Measurements from ENCODE around the gene TMEM54. TPM values are rescaled to one million over a fixed set of nuclear protein-coding genes. Genes with fewer than 3 reads are reported as not detected.

The TMEM54 gene
- total RNA-seq, 4 donors from 2014 or later = 330 to 1,204 (median 846) TPM

- intact Hi-C loops (cut with DNase I; ENCODE audit: low total_unique reads) = no loop called here
- TF ChIP-seq POLR2AphosphoS5 (IDR thresholded peaks at IDR 0.05) (no peak), CTCF (IDR thresholded peaks at IDR 0.05) (no peak), POLR2A (IDR thresholded peaks at IDR 0.05) (no peak), EP300 (IDR thresholded peaks at IDR 0.05; ENCODE audit: low read depth) (no peak)
- no peaks in the 10 kb centered on the region for H3K9me3 ChIP-seq
- 66 to 67% methylated on average over 2 to 3 of the region's 3 CpGs for WGBS, 2 donors (ENCODE audit: low coverage in 1 of 2)
- H3K27me3 ChIP-seq = peaks cover 16% of the 10 kb centered on the region
- H3K4me1 ChIP-seq = peaks cover 5 to 10% (median 6%) of the 10 kb centered on the region in 4 donors
- H3K27ac ChIP-seq = no peak overlapping the region
- H3K4me3 ChIP-seq = no peak overlapping the region
- in situ Hi-C loops (cut with MboI; ENCODE audit: low pct_ligation_motif_present in 1 of 4, low pct_unique_long_range_greater_than_20kb in 1 of 4, low sequenced_read_pairs in 3 of 4) = loop anchor here in 1 of 4 donors (10.0 kb wide), 1 partner anchor 161 kb away; the partner anchor contains the start of gene SYNC
- DNase-seq = no peak
- peaks cover 0 to 7% (median 0%) of the 10 kb centered on the region in 4 donors for H3K36me3 ChIP-seq
Measured at GRCh38 chr1:32865639-32866405, 35.4 kb downstream of the TMEM54 start.

GRCh38 chr1:32864375-32865019, 36.7 kb downstream of the TMEM54 start:
- H3K9me3 ChIP-seq = no peaks in the 10 kb centered on the region
- in situ Hi-C loops (cut with MboI; ENCODE audit: low pct_ligation_motif_present in 1 of 4, low pct_unique_long_range_greater_than_20kb in 1 of 4, low sequenced_read_pairs in 3 of 4) = loop anchor here in 1 of 4 donors (10.0 kb wide), 1 partner anchor 160 kb away; the partner anchor contains the start of gene SYNC
- H3K27ac ChIP-seq = no peak overlapping the region
- DNase-seq = no peak
- H3K4me3 ChIP-seq = no peak overlapping the region
- 93 to 100% methylated on average over 3 to 8 of the region's 8 CpGs for WGBS, 2 donors (ENCODE audit: low coverage in 1 of 2)
- H3K4me1 ChIP-seq = peaks cover 0 to 4% (median 0%) of the 10 kb centered on the region in 4 donors
- peaks cover 0 to 7% (median 0%) of the 10 kb centered on the region in 4 donors for H3K36me3 ChIP-seq
- TF ChIP-seq POLR2AphosphoS5 (IDR thresholded peaks at IDR 0.05) = no peak
- no peak for TF ChIP-seq POLR2A (IDR thresholded peaks at IDR 0.05)
- TF ChIP-seq EP300 (IDR thresholded peaks at IDR 0.05; ENCODE audit: low read depth) = no peak
- TF ChIP-seq CTCF (IDR thresholded peaks at IDR 0.05) = no peak
- intact Hi-C loops (cut with DNase I; ENCODE audit: low total_unique reads) = no loop called here
- peaks cover 5% of the 10 kb centered on the region for H3K27me3 ChIP-seq

- in situ Hi-C loops (cut with MboI; ENCODE audit: low pct_ligation_motif_present in 1 of 4, low pct_unique_long_range_greater_than_20kb in 1 of 4, low sequenced_read_pairs in 3 of 4) = loop anchor here in 1 of 4 donors (10.0 kb wide), 1 partner anchor 159 kb away; the partner anchor contains the start of gene SYNC
- intact Hi-C loops (cut with DNase I; ENCODE audit: low total_unique reads) = no loop called here
- H3K9me3 ChIP-seq = no peaks in the 10 kb centered on the region
- no peak for DNase-seq
- H3K4me3 ChIP-seq = no peak overlapping the region
- H3K4me1 ChIP-seq = peaks cover 0 to 4% (median 0%) of the 10 kb centered on the region in 4 donors
- no peak for TF ChIP-seq CTCF (IDR thresholded peaks at IDR 0.05)
- TF ChIP-seq POLR2A (IDR thresholded peaks at IDR 0.05) = no peak
- TF ChIP-seq POLR2AphosphoS5 (IDR thresholded peaks at IDR 0.05) = no peak
- TF ChIP-seq EP300 (IDR thresholded peaks at IDR 0.05; ENCODE audit: low read depth) = no peak
- WGBS, 2 donors (ENCODE audit: low coverage in 1 of 2) = 96 to 100% methylated on average over 1 of the region's 1 CpG
- H3K27ac ChIP-seq = no peak overlapping the region
- H3K27me3 ChIP-seq = no peaks in the 10 kb centered on the region
- peaks cover 0 to 7% (median 0%) of the 10 kb centered on the region in 4 donors for H3K36me3 ChIP-seq
Measured at GRCh38 chr1:32863881-32864245, 37.3 kb downstream of the TMEM54 start.

GRCh38 chr1:32863218-32863880, 37.8 kb downstream of the TMEM54 start:
- no peak overlapping the region for H3K27ac ChIP-seq
- in situ Hi-C loops (cut with MboI; ENCODE audit: low pct_ligation_motif_present in 1 of 4, low pct_unique_long_range_greater_than_20kb in 1 of 4, low sequenced_read_pairs in 3 of 4) = loop anchor here in 1 of 4 donors (10.0 kb wide), 1 partner anchor 159 kb away; the partner anchor contains the start of gene SYNC

More at GRCh38 chr1:32863218-32863880, 37.8 kb downstream of the TMEM54 start:
- 100% methylated on average over 2 to 4 of the region's 4 CpGs for WGBS, 2 donors (ENCODE audit: low coverage in 1 of 2)
- Histone ChIP-seq H3K9me3 (no peaks in the 10 kb centered on the region), H3K36me3 (peaks cover 0 to 7% (median 0%) of the 10 kb centered on the region in 4 donors), H3K4me3 (no peak overlapping the region), H3K4me1 (peaks cover 0 to 4% (median 0%) of the 10 kb centered on the region in 4 donors), H3K27me3 (no peaks in the 10 kb centered on the region)
- no peak for DNase-seq
- intact Hi-C loops (cut with DNase I; ENCODE audit: low total_unique reads) = no loop called here
- TF ChIP-seq POLR2A (IDR thresholded peaks at IDR 0.05) (no peak), EP300 (IDR thresholded peaks at IDR 0.05; ENCODE audit: low read depth) (no peak), POLR2AphosphoS5 (IDR thresholded peaks at IDR 0.05) (no peak), CTCF (IDR thresholded peaks at IDR 0.05) (no peak)

Data from transverse colon (tissue), 4 donors.